HEK293 (cell line): ENCODE measurements around the gene LPP.

Experiments
- CTCF ChIA-PET: fragments of 350-600 bp; formaldehyde crosslinking; extraction: SDS; loops from one replicate; lab custom pipeline; 2021; ENCODE audit warnings: antibody characterized with exemption; lab: Yijun Ruan, JAX
- POLR2A ChIA-PET: fragments of 300-600 bp; formaldehyde crosslinking; extraction: SDS; loops from one replicate; lab custom pipeline; 2020; ENCODE audit warnings: antibody characterized with exemption, inconsistent platforms; lab: Yijun Ruan, JAX
- H3K27ac ChIP-seq: fragments of 200-500 bp; sonication (Bioruptor generic); 2 replicates; pipeline ENCODE4 v1.5.1; 2014; ENCODE audit warnings: low read depth, low read length, control low read depth, inconsistent platforms; ENCODE audit errors: extremely low read depth
- H3K36me3 ChIP-seq, 2 experiments: fragments of 200-500 bp in 1 of 2; sonication (Bioruptor generic) in 1 of 2; 1 replicate in 1 of 2; 2 replicates in 1 of 2; pipeline ENCODE4 v1.5.1; 2014 to 2017; ENCODE audit warnings: inconsistent platforms in 2 of 2, low read length in 2 of 2; ENCODE audit not compliant: control insufficient read depth in 2 of 2, insufficient read depth in 1 of 2
- H3K4me1 ChIP-seq: fragments of 200-500 bp; sonication (Bioruptor generic); 2 replicates; pipeline ENCODE4 v1.5.1; 2014; ENCODE audit warnings: mild to moderate bottlenecking, low read length, inconsistent platforms; ENCODE audit not compliant: control insufficient read depth, insufficient read depth
- H3K4me3 ChIP-seq: 2 replicates; pipeline ENCODE4 v1.5.1; 2011; ENCODE audit warnings: low read depth, mild to moderate bottlenecking, control low read depth, low read length, moderate library complexity
- H3K9me3 ChIP-seq: fragments of 200-500 bp; sonication (Bioruptor generic); 2 replicates; pipeline ENCODE4 v1.5.1; 2014; ENCODE audit warnings: low read depth, low read length, inconsistent platforms; ENCODE audit not compliant: control insufficient read depth, insufficient read depth
- AEBP2 ChIP-seq: fragments of 450-650 bp; formaldehyde crosslinking; IDR thresholded peaks from 2 replicates; pipeline ENCODE4 v1.5.1; 2016; ENCODE audit warnings: missing biosample characterization, missing genetic modification characterization, borderline replicate concordance
- GLI4 ChIP-seq: fragments of 450-650 bp; formaldehyde crosslinking; IDR thresholded peaks from 2 replicates; pipeline ENCODE4 v1.5.1; 2016; ENCODE audit warnings: missing biosample characterization, missing genetic modification characterization
- GLIS1 ChIP-seq: fragments of 450-650 bp; formaldehyde crosslinking; IDR thresholded peaks from 2 replicates; pipeline ENCODE4 v1.5.1; 2016; ENCODE audit warnings: missing biosample characterization, missing genetic modification characterization
- KLF7 ChIP-seq: fragments of 450-650 bp; formaldehyde crosslinking; IDR thresholded peaks from 2 replicates; pipeline ENCODE4 v1.5.1; 2016; ENCODE audit warnings: missing biosample characterization, missing genetic modification characterization, borderline replicate concordance
- MEIS1 ChIP-seq: sonication (generic); formaldehyde crosslinking; IDR thresholded peaks from 2 replicates; pipeline ENCODE4 v1.8.1; 2022; ENCODE audit warnings: missing genetic modification reagents, mild to moderate bottlenecking, borderline replicate concordance
- SCRT1 ChIP-seq: fragments of 450-650 bp; formaldehyde crosslinking; IDR thresholded peaks from 2 replicates; pipeline ENCODE4 v1.5.1; 2016; ENCODE audit warnings: missing biosample characterization, missing genetic modification characterization, borderline replicate concordance
- SCRT2 ChIP-seq: fragments of 450-650 bp; formaldehyde crosslinking; IDR thresholded peaks from 2 replicates; pipeline ENCODE4 v1.5.1; 2016; ENCODE audit warnings: missing biosample characterization, missing genetic modification characterization
- SP7 ChIP-seq: fragments of 450-650 bp; formaldehyde crosslinking; IDR thresholded peaks from 2 replicates; pipeline ENCODE4 v1.5.1; 2016; ENCODE audit warnings: missing biosample characterization, missing genetic modification characterization
- ZBTB48 ChIP-seq: fragments of 450-650 bp; formaldehyde crosslinking; IDR thresholded peaks from 2 replicates; pipeline ENCODE4 v1.5.1; 2016; ENCODE audit warnings: missing biosample characterization, missing genetic modification characterization
- ZFP37 ChIP-seq: fragments of 450-650 bp; formaldehyde crosslinking; IDR thresholded peaks from 2 replicates; pipeline ENCODE4 v1.5.1; 2016; ENCODE audit warnings: missing biosample characterization, missing genetic modification characterization
- ZNF114 ChIP-seq: fragments of 450-650 bp; formaldehyde crosslinking; IDR thresholded peaks from 2 replicates; pipeline ENCODE4 v1.5.0; 2017; ENCODE audit warnings: missing biosample characterization, missing genetic modification characterization
- ZNF169 ChIP-seq: fragments of 450-650 bp; formaldehyde crosslinking; IDR thresholded peaks from 2 replicates; pipeline ENCODE4 v1.5.1; 2016; ENCODE audit warnings: missing biosample characterization, missing genetic modification characterization
- ZNF280D ChIP-seq: fragments of 450-650 bp; formaldehyde crosslinking; IDR thresholded peaks from 2 replicates; pipeline ENCODE4 v1.5.1; 2016; ENCODE audit warnings: missing biosample characterization, missing genetic modification characterization
- ZNF341 ChIP-seq: fragments of 450-650 bp; formaldehyde crosslinking; IDR thresholded peaks from 2 replicates; pipeline ENCODE4; 2016; ENCODE audit warnings: low read depth, missing biosample characterization, missing genetic modification characterization
- ZNF37A ChIP-seq: fragments of 450-650 bp; IDR thresholded peaks from 2 replicates; pipeline ENCODE4 v1.5.1; 2018; ENCODE audit warnings: missing biosample characterization, missing genetic modification characterization
- ZNF488 ChIP-seq: fragments of 450-650 bp; formaldehyde crosslinking; IDR thresholded peaks from 2 replicates; pipeline ENCODE4 v1.5.1; 2016; ENCODE audit warnings: missing biosample characterization, missing genetic modification characterization
- ZNF530 ChIP-seq: fragments of 450-650 bp; formaldehyde crosslinking; IDR thresholded peaks from 2 replicates; pipeline ENCODE4 v1.5.1; 2016; ENCODE audit warnings: low read depth, missing biosample characterization, missing genetic modification characterization
- ZNF544 ChIP-seq: fragments of 450-650 bp; formaldehyde crosslinking; IDR thresholded peaks from 2 replicates; pipeline ENCODE4 v1.5.0; 2017; ENCODE audit warnings: missing biosample characterization, missing genetic modification characterization
- ZNF621 ChIP-seq: fragments of 450-650 bp; formaldehyde crosslinking; IDR thresholded peaks from 2 replicates; pipeline ENCODE4 v1.5.1; 2017; ENCODE audit warnings: missing biosample characterization, missing genetic modification characterization
- ZNF623 ChIP-seq: fragments of 450-650 bp; formaldehyde crosslinking; IDR thresholded peaks from 2 replicates; pipeline ENCODE4 v1.5.1; 2016; ENCODE audit warnings: missing biosample characterization, missing genetic modification characterization
- ZNF626 ChIP-seq: fragments of 450-650 bp; sonication (Bioruptor Pico); formaldehyde crosslinking; IDR thresholded peaks from 2 replicates; pipeline ENCODE4 v1.5.1; 2018; ENCODE audit warnings: missing biosample characterization, missing genetic modification characterization, inconsistent platforms
- ZNF660 ChIP-seq: fragments of 450-650 bp; IDR thresholded peaks from 2 replicates; pipeline ENCODE4 v1.5.1; 2018; ENCODE audit warnings: missing biosample characterization, mild to moderate bottlenecking, missing genetic modification characterization
- ZSCAN30 ChIP-seq: fragments of 450-650 bp; IDR thresholded peaks from 2 replicates; pipeline ENCODE4 v1.5.1; 2018; ENCODE audit warnings: missing biosample characterization, mild to moderate bottlenecking, missing genetic modification characterization, moderate library complexity
- ZSCAN5A ChIP-seq: fragments of 450-650 bp; formaldehyde crosslinking; IDR thresholded peaks from 2 replicates; pipeline ENCODE4 v1.5.1; 2016; ENCODE audit warnings: missing biosample characterization, missing genetic modification characterization

LPP gene

GRCh38 chr3:188876370-188876769 is 722.4 kb downstream of the LPP start:
- Histone ChIP-seq H3K4me1 (no peaks in the 10 kb centered on the region), H3K36me3 (peaks cover 0 to 14% of the 10 kb centered on the region in 2 experiments; a peak in 1 of 3 replicates), H3K9me3 (no peaks in the 10 kb centered on the region), H3K27ac (no peak overlapping the region), H3K4me3 (no peak overlapping the region)
- CTCF ChIA-PET, result no interaction called here
- POLR2A ChIA-PET, result no interaction called here
- TF ChIP-seq ZNF341 (no peak), SCRT2 (tag by site-specific recombination) (no peak), AEBP2 (tag by site-specific recombination) (no peak), MEIS1 (CRISPR knock-in tag) (no peak), ZNF626 (tag by site-specific recombination) (no peak), ZBTB48 (tag by site-specific recombination) (no peak), ZSCAN5A (no peak), ZNF169 (tag by site-specific recombination) (no peak), ZNF621 (tag by site-specific recombination) (no peak), KLF7 (tag by site-specific recombination) (no peak), ZNF37A (tag by site-specific recombination) (no peak), ZNF488 (tag by site-specific recombination) (no peak), ZNF114 (no peak), ZSCAN30 (no peak), ZNF280D (tag by site-specific recombination) (no peak), GLI4 (no peak), GLIS1 (tag by site-specific recombination) (no peak), ZNF660 (no peak), ZFP37 (tag by site-specific recombination) (no peak), ZNF544 (tag by site-specific recombination) (no peak)

GRCh38 chr3:188877381-188877780 is 723.4 kb downstream of the LPP start:
- H3K27ac ChIP-seq, result no peak overlapping the region
- peaks cover 0 to 14% of the 10 kb centered on the region in 2 experiments; a peak in 1 of 3 replicates for H3K36me3 ChIP-seq
- POLR2A ChIA-PET, result no interaction called here
- no peaks in the 10 kb centered on the region for H3K9me3 ChIP-seq
- H3K4me1 ChIP-seq, result no peaks in the 10 kb centered on the region
- CTCF ChIA-PET, result no interaction called here
- TF ChIP-seq ZNF530 (no peak), SP7 (tag by site-specific recombination) (no peak), ZNF623 (tag by site-specific recombination) (no peak), ZNF488 (tag by site-specific recombination) (no peak), SCRT1 (tag by site-specific recombination) (no peak)
- TF ChIP-seq, all 188 proteins: peak for 0
- no peak overlapping the region for H3K4me3 ChIP-seq
